IPS-20b (cell line): ENCODE data around the gene SV2B.

Experiments used
- H3K27ac ChIP-seq: one replicate; pipeline ENCODE4 v1.5.1; 2013; ENCODE audit warnings: low read length
- H3K27me3 ChIP-seq: 2 replicates; pipeline ENCODE4 v1.6.1; 2013; ENCODE audit warnings: mild to moderate bottlenecking, low read length, inconsistent platforms; ENCODE audit not compliant: insufficient read depth
- H3K36me3 ChIP-seq: 2 replicates; pipeline ENCODE4 v1.6.1; 2013; ENCODE audit warnings: low read depth, mild to moderate bottlenecking, inconsistent platforms, low read length, moderate library complexity; ENCODE audit not compliant: insufficient read depth
- H3K4me1 ChIP-seq: 2 replicates; pipeline ENCODE4 v1.6.1; 2013; ENCODE audit warnings: mild to moderate bottlenecking, control low read depth, inconsistent platforms, low read length, moderate library complexity; ENCODE audit not compliant: insufficient read depth
- H3K4me3 ChIP-seq: 2 replicates; pipeline ENCODE4 v1.5.1; 2013; ENCODE audit warnings: mild to moderate bottlenecking, low read length, inconsistent platforms
- H3K9ac ChIP-seq: 2 replicates; pipeline ENCODE4 v1.6.1; 2013; ENCODE audit warnings: low read depth, mild to moderate bottlenecking, inconsistent platforms, low read length, moderate library complexity
- H3K9me3 ChIP-seq: 2 replicates; pipeline ENCODE4 v1.6.1; 2013; ENCODE audit warnings: mild to moderate bottlenecking, low read depth, low read length, inconsistent platforms; ENCODE audit not compliant: insufficient read depth

The SV2B gene

DNA sequence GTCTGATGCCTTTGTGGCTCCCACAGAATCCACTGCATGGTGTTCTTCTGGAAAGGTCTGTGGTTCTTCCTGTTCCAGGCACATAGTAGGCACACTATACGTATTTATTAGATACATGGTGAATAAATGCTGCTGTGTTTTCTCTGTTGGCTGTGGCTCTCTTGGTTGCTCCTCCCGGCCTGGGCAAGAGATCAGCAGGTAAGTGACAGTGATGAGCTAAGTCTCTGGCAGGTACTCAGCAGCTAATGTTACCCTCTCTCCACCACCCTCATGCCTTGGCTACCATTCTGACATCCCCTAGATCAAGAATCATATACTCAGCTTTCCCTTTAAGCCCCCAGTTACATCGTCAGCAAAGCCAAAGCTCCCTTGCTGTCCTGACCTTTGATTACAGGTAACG lies 8.4 kb downstream of the SV2B start:
- Histone ChIP-seq H3K4me1 (no peaks in the 10 kb centered on the region; the same call in 1 of the 2 replicates), H3K36me3 (no peaks in the 10 kb centered on the region), H3K9ac (no peak overlapping the region), H3K9me3 (no peaks in the 10 kb centered on the region), H3K27me3 (peaks cover 20% of the 10 kb centered on the region), H3K27ac (no peak overlapping the region), H3K4me3 (no peak overlapping the region)

DNA sequence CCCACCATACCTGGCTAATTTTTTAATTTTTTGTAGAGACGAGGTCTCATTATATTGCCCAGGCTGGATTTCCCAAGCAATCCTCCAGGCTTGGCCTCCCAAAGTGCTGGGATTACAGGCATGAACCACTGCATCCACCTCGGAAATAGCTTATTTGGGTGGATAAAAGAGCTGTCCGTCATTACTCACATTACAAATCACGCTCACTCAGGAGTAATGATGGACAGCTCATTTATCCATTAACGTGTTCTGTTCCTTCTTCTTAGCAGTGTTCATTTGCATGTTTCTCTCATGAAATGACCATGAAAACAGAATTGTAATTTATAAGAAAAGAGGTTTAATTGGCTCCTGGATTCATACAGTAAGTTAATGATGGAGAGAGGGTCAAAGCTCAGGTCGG lies 9.8 kb downstream of the SV2B start:
- no peaks in the 10 kb centered on the region for H3K36me3 ChIP-seq
- H3K4me3 ChIP-seq: no peak overlapping the region
- no peaks in the 10 kb centered on the region for H3K9me3 ChIP-seq
- H3K4me1 ChIP-seq: no peaks in the 10 kb centered on the region; the same call in 1 of the 2 replicates
- no peak overlapping the region for H3K9ac ChIP-seq
- H3K27me3 ChIP-seq: peaks cover 11% of the 10 kb centered on the region; the same call in 1 of the 2 replicates
- no peak overlapping the region for H3K27ac ChIP-seq

DNA sequence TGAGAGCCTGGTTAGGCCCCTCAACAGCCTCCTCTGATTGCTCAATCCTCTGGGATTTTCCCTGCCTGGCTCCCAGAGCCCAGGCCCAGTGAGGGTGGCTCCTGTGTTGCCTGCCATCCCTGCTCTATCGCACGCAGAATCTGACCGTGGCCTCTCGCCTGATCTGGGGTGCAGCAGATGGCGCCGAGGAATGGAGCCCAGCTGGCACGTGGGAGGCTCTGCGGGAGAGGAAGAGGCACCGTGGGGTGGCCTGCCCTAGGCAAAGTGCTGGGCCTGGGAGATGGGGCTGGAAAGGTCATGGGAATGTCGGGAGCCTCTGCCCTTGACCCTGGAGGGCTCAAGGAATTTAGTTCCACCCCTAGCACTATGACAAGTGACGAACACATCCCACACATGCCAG lies 10.3 kb downstream of the SV2B start:
- no peaks in the 10 kb centered on the region for H3K36me3 ChIP-seq
- H3K4me1 ChIP-seq: no peaks in the 10 kb centered on the region; the same call in 1 of the 2 replicates
- H3K4me3 ChIP-seq: no peak overlapping the region
- no peaks in the 10 kb centered on the region for H3K9me3 ChIP-seq
- H3K27ac ChIP-seq: no peak overlapping the region
- no peak overlapping the region for H3K9ac ChIP-seq
- H3K27me3 ChIP-seq: peaks cover 11% of the 10 kb centered on the region; the same call in 1 of the 2 replicates

DNA sequence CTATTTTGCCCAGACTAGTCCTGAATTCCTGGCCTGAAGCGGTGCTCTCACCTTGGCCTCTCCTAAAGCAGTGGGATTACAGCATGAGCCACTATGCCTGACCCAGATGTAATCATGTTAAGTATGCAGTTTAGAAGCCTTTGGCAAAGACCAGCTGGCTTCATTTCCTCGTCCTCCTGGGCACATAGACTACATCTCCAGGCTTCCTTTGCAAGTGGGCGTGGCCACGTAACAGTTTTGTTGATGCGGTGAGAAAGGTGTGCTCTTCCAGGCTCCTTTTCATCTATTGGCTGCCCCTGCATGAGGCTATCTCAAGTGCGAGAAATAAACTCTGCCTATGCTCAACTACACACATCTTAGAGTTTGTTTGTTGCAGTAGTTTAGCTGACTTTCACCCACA lies 13.0 kb downstream of the SV2B start:
- no peaks in the 10 kb centered on the region; the same call in 1 of the 2 replicates for H3K4me1 ChIP-seq
- H3K27me3 ChIP-seq: peaks cover 6% of the 10 kb centered on the region; the same call in 1 of the 2 replicates
- H3K9ac ChIP-seq: no peak overlapping the region
- no peaks in the 10 kb centered on the region for H3K9me3 ChIP-seq
- no peak overlapping the region for H3K27ac ChIP-seq
- no peaks in the 10 kb centered on the region for H3K36me3 ChIP-seq
- no peak overlapping the region for H3K4me3 ChIP-seq

DNA sequence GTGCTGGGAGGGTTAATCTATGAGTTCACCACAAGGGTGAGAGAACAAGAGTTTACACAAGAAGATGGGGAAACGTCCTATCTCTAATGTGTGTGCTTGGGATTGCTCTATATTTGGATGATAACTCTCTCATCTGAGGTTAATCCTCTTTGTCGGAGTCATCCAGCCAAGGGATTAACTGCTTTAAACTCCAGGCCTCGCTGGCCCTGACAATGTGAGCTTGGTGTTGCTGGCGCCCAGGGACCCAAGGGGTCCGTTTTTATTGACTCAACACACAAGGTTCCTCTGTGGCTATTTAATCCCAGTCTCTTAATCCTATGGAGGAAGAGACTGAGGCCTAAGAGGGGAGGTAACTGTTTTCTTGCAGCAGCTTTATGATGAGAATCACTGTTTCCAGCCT lies 14.2 kb downstream of the SV2B start:
- no peaks in the 10 kb centered on the region for H3K36me3 ChIP-seq
- H3K4me3 ChIP-seq: no peak overlapping the region
- no peak overlapping the region for H3K27ac ChIP-seq
- H3K27me3 ChIP-seq: no peaks in the 10 kb centered on the region
- no peak overlapping the region for H3K9ac ChIP-seq
- no peaks in the 10 kb centered on the region; the same call in 1 of the 2 replicates for H3K4me1 ChIP-seq
- H3K9me3 ChIP-seq: no peaks in the 10 kb centered on the region

GRCh38 chr15:91116113-91117067 lies 16.3 kb downstream of the SV2B start:
- Histone ChIP-seq H3K27ac (no peak overlapping the region), H3K9me3 (no peaks in the 10 kb centered on the region), H3K36me3 (no peaks in the 10 kb centered on the region), H3K27me3 (no peaks in the 10 kb centered on the region), H3K9ac (no peak overlapping the region), H3K4me3 (no peak overlapping the region), H3K4me1 (no peaks in the 10 kb centered on the region; the same call in 1 of the 2 replicates)

DNA sequence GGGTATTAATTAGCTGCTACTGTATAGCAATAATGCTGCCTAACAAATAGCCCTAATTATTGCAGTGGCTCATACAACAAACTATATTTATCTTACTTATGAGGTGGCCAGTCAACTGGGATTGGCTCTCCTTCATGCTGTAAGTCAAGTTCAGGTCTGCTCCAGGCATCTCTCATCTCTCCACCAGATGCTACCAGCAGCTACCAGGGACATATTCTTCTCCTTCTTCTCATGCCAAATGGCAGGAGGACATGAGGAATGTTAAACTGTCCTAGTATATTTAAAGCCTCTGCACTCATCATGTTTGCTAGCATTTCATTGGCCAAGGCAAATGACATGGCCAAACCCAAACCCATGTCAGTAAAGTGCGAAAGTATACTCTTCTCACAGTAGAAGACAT lies 17.3 kb downstream of the SV2B start:
- Histone ChIP-seq H3K27ac (no peak overlapping the region), H3K27me3 (no peaks in the 10 kb centered on the region), H3K9me3 (no peaks in the 10 kb centered on the region), H3K9ac (no peak overlapping the region), H3K36me3 (no peaks in the 10 kb centered on the region), H3K4me1 (no peaks in the 10 kb centered on the region; the same call in 1 of the 2 replicates), H3K4me3 (no peak overlapping the region)

DNA sequence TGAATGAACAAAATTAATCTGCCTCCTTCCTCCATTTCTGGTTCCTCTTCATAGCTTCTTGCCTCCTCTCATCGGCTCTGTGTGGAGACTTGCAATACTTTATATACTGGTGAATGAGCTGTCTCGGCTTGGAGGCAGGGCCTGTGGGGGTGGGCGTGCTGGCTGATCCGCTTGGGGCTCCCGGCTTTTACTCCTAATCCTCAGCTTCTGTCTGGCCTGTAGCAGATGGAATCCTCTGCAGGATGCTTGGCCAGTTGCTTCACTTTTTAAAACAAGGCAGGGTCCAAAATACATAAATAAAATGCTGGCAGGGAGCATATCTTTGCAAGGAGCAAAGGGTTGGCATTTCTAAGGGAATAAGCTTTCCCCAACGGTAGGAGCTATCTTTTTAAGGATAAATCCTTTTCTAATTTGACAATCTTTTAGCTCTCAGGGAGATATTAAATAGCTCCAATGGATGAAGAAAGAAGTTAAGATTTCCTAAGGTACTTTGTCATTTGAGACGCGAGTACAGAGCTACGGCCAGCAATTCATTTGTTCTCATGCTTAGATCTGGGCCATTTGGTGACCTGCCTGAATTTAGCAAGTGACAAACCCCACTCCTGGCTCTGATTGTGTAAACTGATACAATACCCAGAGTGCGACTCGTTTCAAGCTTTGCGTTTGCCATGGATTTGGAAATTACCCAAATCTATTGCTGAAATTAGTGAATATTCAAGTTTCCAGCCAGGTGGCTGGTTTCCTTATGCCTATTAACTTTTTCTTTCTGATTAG lies 18.9 kb downstream of the SV2B start:
- Histone ChIP-seq H3K36me3 (no peaks in the 10 kb centered on the region), H3K4me1 (no peaks in the 10 kb centered on the region), H3K27me3 (no peaks in the 10 kb centered on the region), H3K4me3 (no peak overlapping the region), H3K9me3 (no peaks in the 10 kb centered on the region), H3K9ac (no peak overlapping the region), H3K27ac (no peak overlapping the region)

DNA sequence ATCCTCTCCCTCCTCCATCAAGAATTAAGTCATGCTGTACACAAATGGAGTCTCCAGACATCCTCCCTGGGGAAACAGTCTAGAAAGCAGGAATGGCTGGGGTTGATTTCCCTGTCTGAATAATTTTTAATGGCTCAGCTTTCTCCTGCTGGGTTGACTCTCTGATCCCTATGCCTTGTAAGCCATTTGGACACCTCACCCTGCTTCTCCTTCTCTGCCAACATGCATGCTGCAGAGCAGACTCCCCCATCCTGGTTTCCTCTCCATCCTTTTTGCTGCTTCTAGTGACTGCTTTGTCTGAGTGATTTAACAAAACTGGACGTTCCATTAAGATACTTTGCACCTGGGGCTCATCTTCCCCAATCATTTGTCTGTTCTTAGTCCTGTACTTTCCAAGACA lies 22.2 kb downstream of the SV2B start:
- H3K9ac ChIP-seq: no peak overlapping the region
- H3K4me1 ChIP-seq: peaks cover 4% of the 10 kb centered on the region; the same call in 1 of the 2 replicates
- no peak overlapping the region for H3K27ac ChIP-seq
- no peaks in the 10 kb centered on the region for H3K36me3 ChIP-seq
- H3K4me3 ChIP-seq: no peak overlapping the region
- H3K9me3 ChIP-seq: no peaks in the 10 kb centered on the region
- H3K27me3 ChIP-seq: no peaks in the 10 kb centered on the region

DNA sequence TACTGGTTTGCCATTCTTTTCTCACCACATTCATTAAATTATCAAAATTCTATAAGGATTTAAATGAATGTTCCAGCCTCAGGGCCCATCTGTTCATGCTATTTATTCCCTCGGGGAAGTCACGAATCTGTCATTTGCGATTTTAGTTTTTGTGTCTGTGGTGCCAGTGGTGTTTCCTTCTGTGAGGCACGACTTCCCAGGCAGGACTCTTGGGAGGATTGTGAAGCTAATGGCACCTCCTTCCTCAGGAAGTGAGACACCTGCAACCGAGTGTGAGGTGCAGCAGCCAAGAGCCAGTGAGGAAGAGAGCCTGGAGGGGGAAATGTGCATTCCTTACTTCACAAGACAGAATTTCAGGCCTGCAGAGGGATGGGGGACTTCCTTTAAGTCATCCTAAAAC lies 24.1 kb downstream of the SV2B start:
- no peak overlapping the region for H3K4me3 ChIP-seq
- peaks cover 12% of the 10 kb centered on the region; the same call in 1 of the 2 replicates for H3K4me1 ChIP-seq
- no peaks in the 10 kb centered on the region for H3K27me3 ChIP-seq
- no peak overlapping the region for H3K27ac ChIP-seq
- no peaks in the 10 kb centered on the region for H3K36me3 ChIP-seq
- H3K9ac ChIP-seq: no peak overlapping the region
- no peaks in the 10 kb centered on the region for H3K9me3 ChIP-seq

DNA sequence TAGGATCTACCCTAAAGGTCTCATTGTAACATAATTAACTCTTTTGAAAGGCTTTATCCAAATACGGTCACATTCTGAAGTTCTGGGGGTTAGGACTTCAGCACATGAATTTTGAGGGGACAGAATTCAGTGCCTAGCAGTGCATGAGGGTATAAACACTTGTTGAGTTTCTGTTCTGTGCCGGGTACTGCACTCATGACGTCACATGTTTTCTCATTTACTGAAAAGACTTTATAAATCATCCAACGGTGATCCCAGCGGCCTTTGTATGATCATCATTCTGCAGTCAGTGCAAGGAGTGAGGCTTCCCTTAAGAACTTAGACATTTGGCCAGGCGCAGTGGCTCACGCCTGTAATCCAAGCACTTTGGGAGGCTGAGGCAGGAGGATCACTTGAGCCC lies 25.1 kb downstream of the SV2B start:
- H3K27me3 ChIP-seq: no peaks in the 10 kb centered on the region
- H3K27ac ChIP-seq: no peak overlapping the region

More for the DNA sequence above, 25.1 kb downstream of the SV2B start:
- no peak overlapping the region for H3K9ac ChIP-seq
- H3K9me3 ChIP-seq: no peaks in the 10 kb centered on the region
- peaks cover 12% of the 10 kb centered on the region; the same call in 1 of the 2 replicates for H3K4me1 ChIP-seq
- no peak overlapping the region for H3K4me3 ChIP-seq
- H3K36me3 ChIP-seq: no peaks in the 10 kb centered on the region
